Spinal cord (tissue), 10 donors: Measurements from ENCODE around the gene OR5D16. TPM values are rescaled to one million over a fixed set of nuclear protein-coding genes. Genes with fewer than 3 reads are reported as not detected.

Experiments
- DNase-seq, 6 donors: peaks; one replicate each; pipeline versions ENCODE4 v3.0.0 to v3.0.0-alpha.2; 2013 to 2015; ENCODE audit warnings: low spot score in 6 of 6, low read depth in 4 of 6
- H3K27ac ChIP-seq: one replicate; pipeline ENCODE4 v1.5.1; 2013; ENCODE audit warnings: low read depth, low read length, control low read depth
- H3K27me3 ChIP-seq: one replicate; pipeline ENCODE4 v1.6.1; 2013; ENCODE audit warnings: low read length; ENCODE audit not compliant: control insufficient read depth, insufficient read depth
- H3K36me3 ChIP-seq: one replicate; pipeline ENCODE4 v1.6.1; 2013; ENCODE audit warnings: low read length; ENCODE audit not compliant: control insufficient read depth, insufficient read depth
- H3K4me1 ChIP-seq: one replicate; pipeline ENCODE4 v1.6.1; 2013; ENCODE audit warnings: low read length; ENCODE audit not compliant: control insufficient read depth, insufficient read depth
- H3K4me3 ChIP-seq: one replicate; pipeline ENCODE4 v1.5.1; 2013; ENCODE audit warnings: low read depth, low read length, control low read depth
- H3K9me3 ChIP-seq: one replicate; pipeline ENCODE4 v1.6.1; 2013; ENCODE audit warnings: low read length; ENCODE audit not compliant: control insufficient read depth, insufficient read depth
- WGBS: methylation state at CpG from one replicate; pipeline ENCODE4 v1.1.5; 2013; ENCODE audit warnings: missing lambda C conversion rate; ENCODE audit not compliant: insufficient coverage; 5-methylcytosine and 5-hydroxymethylcytosine counted together
- long read RNA-seq, 4 donors: transcript quantifications; one replicate each; lab custom pipeline, GENCODE V29; 2026
- polyA plus RNA-seq, 2 donors: library from polyadenylated mRNA; unstranded; fragments of 120-200 nt; gene quantifications; one replicate each; pipeline ENCODE4 v1.2.1, GENCODE V29; 2013; ENCODE audit not compliant: insufficient read length in 2 of 2
- total RNA-seq, 2 donors: library from RNA; depleted of rRNA in 1 of 2; stranded (reverse); fragments of 120-200 nt in 1 of 2; fragments of >200 nt in 1 of 2; gene quantifications; one replicate each; pipeline versions ENCODE4 v1.2.3 to v1.2.4, GENCODE V29; 2013 to 2014
- donor health status: healthy.

OR5D16 gene
- total RNA-seq = not detected
- polyA plus RNA-seq = not detected
- long read RNA-seq, donor 1 = 0 reads
- long read RNA-seq, donor 2 = 0 reads
- long read RNA-seq, donor 3 = 0 reads
- long read RNA-seq, donor 4 = 0 reads

DNA sequence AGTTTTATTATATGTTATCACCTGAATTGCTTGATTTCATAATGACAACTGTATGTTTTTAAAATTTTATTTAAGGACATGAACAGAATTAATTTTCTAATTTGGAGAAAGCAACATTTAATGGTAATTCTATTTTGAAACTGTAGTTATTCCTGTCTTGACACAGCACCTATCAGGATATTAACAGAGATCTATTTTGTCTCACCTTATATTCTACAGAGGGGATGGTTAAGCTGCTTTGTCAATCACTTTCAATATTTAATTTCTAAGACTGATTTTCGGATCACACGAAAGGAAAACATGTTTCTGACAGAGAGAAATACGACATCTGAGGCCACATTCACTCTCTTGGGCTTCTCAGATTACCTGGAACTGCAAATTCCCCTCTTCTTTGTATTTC is at the start of gene OR5D16:
Gene OR5D16, plus strand, starts transcription at position 301 of the 400 bp plus-strand sequence. Its CDS starts 0 bp downstream, at position 301.
- no peaks in the 10 kb centered on the region for H3K4me1 ChIP-seq
- WGBS = no CpG with 5 or more reads among the region's 3 CpGs
- no peak within 1 kb of the TSS for H3K4me3 ChIP-seq
- H3K9me3 ChIP-seq = no peaks in the 10 kb centered on the region
- H3K27me3 ChIP-seq = no peaks in the 10 kb centered on the region
- no peak for DNase-seq
- H3K36me3 ChIP-seq = no peaks in the 10 kb centered on the region
- no peak within 1 kb of the TSS for H3K27ac ChIP-seq

DNA sequence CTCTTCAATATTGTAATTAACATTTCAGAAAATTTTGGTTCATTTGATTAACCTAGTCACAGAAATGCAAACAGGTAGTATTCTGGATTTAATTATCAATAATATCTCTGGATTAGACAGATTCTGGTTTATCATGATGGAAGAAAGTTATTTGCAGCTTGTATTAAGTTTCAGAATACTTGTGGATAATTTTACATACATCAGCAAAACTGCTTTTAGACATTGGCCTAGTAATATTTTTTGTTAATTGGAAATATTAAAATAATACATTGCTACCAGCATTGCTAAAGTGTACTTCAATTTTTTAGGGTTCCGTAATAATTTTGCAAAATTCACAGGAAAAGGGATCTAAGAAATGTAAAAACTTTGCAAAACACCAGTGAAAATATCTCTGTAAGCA is 46.9 kb upstream of the OR5D16 start:
- no peaks in the 10 kb centered on the region for H3K4me1 ChIP-seq
- no peaks in the 10 kb centered on the region for H3K9me3 ChIP-seq
- no CpG with 5 or more reads among the region's 1 CpG for WGBS
- no peak overlapping the region for H3K4me3 ChIP-seq
- no peaks in the 10 kb centered on the region for H3K36me3 ChIP-seq
- no peaks in the 10 kb centered on the region for H3K27me3 ChIP-seq
- H3K27ac ChIP-seq = no peak overlapping the region
- DNase-seq = no peak

- 83% methylated on average over 1 of the region's 2 CpGs for WGBS
- no peak for DNase-seq
- Histone ChIP-seq H3K4me3 (no peak overlapping the region), H3K27ac (no peak overlapping the region), H3K36me3 (no peaks in the 10 kb centered on the region), H3K4me1 (no peaks in the 10 kb centered on the region), H3K27me3 (no peaks in the 10 kb centered on the region), H3K9me3 (no peaks in the 10 kb centered on the region)
These were observed 45.2 kb upstream of the OR5D16 start for GRCh38 chr11:55793321-55793720.

DNA sequence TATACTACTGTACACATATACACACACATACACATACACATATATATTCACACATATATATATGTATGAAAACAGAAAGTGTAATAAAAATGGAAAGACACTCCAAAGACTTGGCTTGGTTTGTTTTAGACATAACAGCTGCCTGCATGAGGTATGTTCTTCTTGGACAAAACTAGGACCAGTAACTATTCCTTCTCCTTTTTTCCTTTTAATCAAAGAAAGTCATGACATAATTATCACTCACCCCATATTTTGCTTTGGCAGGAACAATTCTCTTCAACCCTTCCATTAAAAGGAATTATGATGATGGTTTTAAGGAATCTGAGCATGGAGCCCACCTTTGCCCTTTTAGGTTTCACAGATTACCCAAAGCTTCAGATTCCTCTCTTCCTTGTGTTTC is 43.3 kb upstream of the OR5D16 start, which contains the start of gene OR5D14:
Gene OR5D14, plus strand, starts transcription at position 301 of the 400 bp plus-strand sequence. Its CDS starts 0 bp downstream, at position 301.
- DNase-seq = no peak
- H3K4me3 ChIP-seq = no peak within 1 kb of the TSS
- H3K36me3 ChIP-seq = no peaks in the 10 kb centered on the region
- H3K27me3 ChIP-seq = no peaks in the 10 kb centered on the region
- no peaks in the 10 kb centered on the region for H3K4me1 ChIP-seq
- H3K27ac ChIP-seq = no peak within 1 kb of the TSS
- H3K9me3 ChIP-seq = peaks cover 4% of the 10 kb centered on the region

GRCh38 chr11:55806248-55806647 is 32.3 kb upstream of the OR5D16 start:
- Histone ChIP-seq H3K27ac (no peak overlapping the region), H3K9me3 (peaks cover 6% of the 10 kb centered on the region), H3K4me1 (no peaks in the 10 kb centered on the region), H3K36me3 (no peaks in the 10 kb centered on the region), H3K27me3 (no peaks in the 10 kb centered on the region), H3K4me3 (no peak overlapping the region)
- no CpG with 5 or more reads among the region's 1 CpG for WGBS
- no peak for DNase-seq

DNA sequence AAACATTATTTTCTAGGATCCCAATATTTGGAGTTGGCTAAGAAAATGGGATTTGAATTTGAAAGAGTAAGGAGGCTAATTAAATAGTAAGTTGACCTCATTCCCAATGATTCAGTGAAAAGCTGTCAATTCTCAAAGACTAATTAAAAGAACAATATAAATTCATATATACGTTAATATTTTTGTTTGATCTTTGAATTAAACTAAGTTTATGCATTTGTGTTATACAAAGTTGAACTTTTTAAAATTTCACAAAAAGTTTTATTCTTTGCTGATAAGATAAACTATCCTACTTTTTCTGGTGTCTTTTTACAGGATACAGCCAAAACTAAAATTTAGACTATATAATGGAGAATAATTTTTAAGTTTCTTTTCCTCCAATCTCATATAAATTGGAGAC is 27.5 kb upstream of the OR5D16 start, which contains the start of gene OR5L1:
Gene OR5L1, plus strand, starts transcription at position 301 of the 400 bp plus-strand sequence. CDS start 100 bp downstream, outside the sequence.
- DNase-seq = no peak
- Histone ChIP-seq H3K4me1 (no peaks in the 10 kb centered on the region), H3K27ac (no peak within 1 kb of the TSS), H3K27me3 (no peaks in the 10 kb centered on the region), H3K4me3 (no peak within 1 kb of the TSS), H3K36me3 (no peaks in the 10 kb centered on the region), H3K9me3 (peaks cover 1% of the 10 kb centered on the region)
- WGBS = no CpG with 5 or more reads among the region's 1 CpG

- Histone ChIP-seq H3K4me1 (no peaks in the 10 kb centered on the region), H3K9me3 (no peaks in the 10 kb centered on the region), H3K27ac (no peak within 1 kb of the TSS), H3K36me3 (no peaks in the 10 kb centered on the region), H3K4me3 (no peak within 1 kb of the TSS), H3K27me3 (no peaks in the 10 kb centered on the region)
- DNase-seq = no peak
- 71% methylated on average over 2 of the region's 5 CpGs for WGBS
These were observed 19.2 kb upstream of the OR5D16 start, which contains the start of gene OR5D18 for GRCh38 chr11:55819330-55819729. Gene OR5D18 (plus strand): TSS chr11:55819630. CDS start chr11:55819630, 0 bp downstream.

GRCh38 chr11:55826919-55827318 is 11.6 kb upstream of the OR5D16 start, which contains the start of gene OR5L2:
Gene OR5L2 (plus strand): TSS chr11:55827219. CDS start chr11:55827219, 0 bp downstream.
- H3K27me3 ChIP-seq = no peaks in the 10 kb centered on the region
- no peak for DNase-seq
- no peak within 1 kb of the TSS for H3K27ac ChIP-seq
- H3K4me1 ChIP-seq = no peaks in the 10 kb centered on the region
- no peak within 1 kb of the TSS for H3K4me3 ChIP-seq
- H3K36me3 ChIP-seq = no peaks in the 10 kb centered on the region
- H3K9me3 ChIP-seq = peaks cover 3% of the 10 kb centered on the region

DNA sequence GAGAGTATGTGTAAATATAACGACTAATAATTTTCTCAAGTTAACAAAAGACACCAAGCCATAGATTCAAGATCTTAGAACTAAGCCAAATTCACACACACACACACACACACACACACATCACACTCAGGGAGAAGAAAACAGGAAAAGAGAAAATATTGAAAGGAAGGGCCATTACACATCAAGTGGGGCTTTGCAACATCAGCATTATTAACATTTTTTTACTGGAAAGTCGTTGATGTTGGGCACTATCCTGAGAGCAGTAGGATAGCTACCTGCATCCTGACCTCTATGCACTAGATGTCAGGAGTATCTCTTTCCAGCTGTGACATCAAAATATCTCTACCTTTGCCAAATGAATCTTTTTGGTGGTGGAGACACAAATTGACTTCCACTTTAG is 8.9 kb downstream of the OR5D16 start:
- Histone ChIP-seq H3K27me3 (no peaks in the 10 kb centered on the region), H3K4me1 (no peaks in the 10 kb centered on the region), H3K9me3 (peaks cover 7% of the 10 kb centered on the region), H3K36me3 (no peaks in the 10 kb centered on the region), H3K4me3 (no peak overlapping the region), H3K27ac (no peak overlapping the region)
- DNase-seq = no peak
- no CpG with 5 or more reads among the region's 2 CpGs for WGBS

- Histone ChIP-seq H3K4me3 (no peak overlapping the region), H3K4me1 (no peaks in the 10 kb centered on the region), H3K27ac (no peak overlapping the region), H3K36me3 (no peaks in the 10 kb centered on the region), H3K9me3 (peaks cover 7% of the 10 kb centered on the region), H3K27me3 (no peaks in the 10 kb centered on the region)
- no peak for DNase-seq
These were observed 10.5 kb downstream of the OR5D16 start for GRCh38 chr11:55849037-55849436.
